GM21529 (cell line): Measurements from ENCODE around the gene PDZD4.

ENCODE experiments used
- ATAC-seq: cut with Tn5 transposase; IDR thresholded peaks from one replicate; pipeline ENCODE4 v1.9.1; 2021; ENCODE audit not compliant: unreplicated experiment

The PDZD4 gene

GRCh38 chrX:153867671-153868070 lies 37.3 kb upstream of the PDZD4 start:
- no peak for ATAC-seq

- ATAC-seq, result no peak
These were observed 36.8 kb upstream of the PDZD4 start for GRCh38 chrX:153867139-153867538.

- ATAC-seq, result no peak
These were observed 36.1 kb upstream of the PDZD4 start for GRCh38 chrX:153866302-153867019.

- ATAC-seq, result no peak
These were observed 35.3 kb upstream of the PDZD4 start for GRCh38 chrX:153865685-153866084.

GRCh38 chrX:153865321-153865580 lies 34.9 kb upstream of the PDZD4 start:
- ATAC-seq, result no peak

- no peak for ATAC-seq
These were observed 34.4 kb upstream of the PDZD4 start for GRCh38 chrX:153864561-153865320.

- ATAC-seq, result no peak
These were observed 33.8 kb upstream of the PDZD4 start for GRCh38 chrX:153864101-153864500.

- no peak for ATAC-seq
These were observed 33.1 kb upstream of the PDZD4 start for GRCh38 chrX:153863251-153863991.

GRCh38 chrX:153862369-153863250 lies 32.3 kb upstream of the PDZD4 start:
- no peak for ATAC-seq

- no peak for ATAC-seq
These were observed 31.5 kb upstream of the PDZD4 start for GRCh38 chrX:153861733-153862310.

GRCh38 chrX:153861151-153861550 lies 30.8 kb upstream of the PDZD4 start:
- no peak for ATAC-seq

- no peak for ATAC-seq
These were observed 27.1 kb upstream of the PDZD4 start for GRCh38 chrX:153857348-153857903.

GRCh38 chrX:153854702-153855101 lies 24.4 kb upstream of the PDZD4 start:
- no peak for ATAC-seq

GRCh38 chrX:153853902-153854267 lies 23.5 kb upstream of the PDZD4 start:
- no peak for ATAC-seq

- no peak for ATAC-seq
These were observed 23.0 kb upstream of the PDZD4 start for GRCh38 chrX:153853180-153853901.

- no peak for ATAC-seq
These were observed 21.6 kb upstream of the PDZD4 start for GRCh38 chrX:153851981-153852380.

- ATAC-seq, result no peak
These were observed 18.0 kb upstream of the PDZD4 start for GRCh38 chrX:153848325-153848724.

GRCh38 chrX:153845842-153846241 lies 15.5 kb upstream of the PDZD4 start:
- no peak for ATAC-seq

GRCh38 chrX:153845195-153845594 lies 14.9 kb upstream of the PDZD4 start:
- no peak for ATAC-seq
